Measurements from ENCODE around the gene MAG. TPM values are rescaled to one million over a fixed set of nuclear protein-coding genes. Genes with fewer than 3 reads are reported as not detected.

The MAG gene
- total RNA-seq, 2 experiments from 2014 or later, result not detected

- H3K9me3 Mint-ChIP-seq, result no peaks in the 10 kb centered on the region
- Histone ChIP-seq H3K36me3 (ENCODE audit: insufficient read depth, low read length) (no peaks in the 10 kb centered on the region), H3K9me3 (ENCODE audit: control insufficient read depth in 1 of 2, insufficient read depth in 1 of 2, low read length in 2 of 2) (no peaks in the 10 kb centered on the region), H3K4me3 (ENCODE audit: low read length) (no peak overlapping the region), H3K4me1 (ENCODE audit: insufficient read depth, low read length) (peaks cover 2% of the 10 kb centered on the region), H3K27me3 (ENCODE audit: control insufficient read depth in 1 of 2, insufficient read depth in 2 of 2, low read length in 2 of 2) (peaks cover 0 to 2% of the 10 kb centered on the region in 2 experiments), H3K27ac (ENCODE audit: low read depth in 1 of 2, low read length in 2 of 2) (no peak overlapping the region)
- no peak for TF ChIP-seq CTCF (IDR thresholded peaks at IDR 0.05)
- DNase-seq (no peak), ATAC-seq (ENCODE audit: poor library complexity) (no peak)
- H3K4me1 Mint-ChIP-seq (ENCODE audit: low read depth), result peaks cover 2% of the 10 kb centered on the region
- H3K4me3 Mint-ChIP-seq, result no peak overlapping the region
- ChIA-PET CTCF (no interaction called here), POLR2A (no interaction called here)
- H3K36me3 Mint-ChIP-seq (ENCODE audit: low read depth), result no peaks in the 10 kb centered on the region
- H3K27me3 Mint-ChIP-seq, result peaks cover 7% of the 10 kb centered on the region
- intact Hi-C loops (cut with DNase I, micrococcal nuclease), result no loop called here
- no peak overlapping the region for H3K27ac Mint-ChIP-seq
Observed at GRCh38 chr19:35327642-35328041, 35.7 kb downstream of the MAG start.

GRCh38 chr19:35328851-35329285, 36.9 kb downstream of the MAG start, which contains the start of gene CD22:
Gene CD22, plus strand, starts transcription at chr19:35329187. Its CDS starts 2,854 bp downstream, at chr19:35332041.
- peaks cover 0 to 2% of the 10 kb centered on the region in 2 experiments for H3K27me3 ChIP-seq (ENCODE audit: control insufficient read depth in 1 of 2, insufficient read depth in 2 of 2, low read length in 2 of 2)
- H3K36me3 ChIP-seq (ENCODE audit: insufficient read depth, low read length), result no peaks in the 10 kb centered on the region
- no peak for TF ChIP-seq CTCF (IDR thresholded peaks at IDR 0.05)
- no peak within 1 kb of the TSS for H3K27ac ChIP-seq (ENCODE audit: low read depth in 1 of 2, low read length in 2 of 2)
- Mint-ChIP-seq H3K4me1 (ENCODE audit: low read depth) (peaks cover 8% of the 10 kb centered on the region), H3K27me3 (peaks cover 8% of the 10 kb centered on the region), H3K9me3 (no peaks in the 10 kb centered on the region), H3K27ac (no peak within 1 kb of the TSS), H3K4me3 (no peak within 1 kb of the TSS), H3K36me3 (ENCODE audit: low read depth) (no peaks in the 10 kb centered on the region)
- DNase-seq, result peak in 1 of 14 experiments; percentile 24
- no peak for ATAC-seq (ENCODE audit: poor library complexity)
- POLR2A ChIA-PET, result interaction anchor here (0.5 kb wide), 1 partner anchor 93 kb away, joined by 4 read pairs; no protein-coding TSS in a partner anchor
- H3K9me3 ChIP-seq (ENCODE audit: control insufficient read depth in 1 of 2, insufficient read depth in 1 of 2, low read length in 2 of 2), result no peaks in the 10 kb centered on the region
- H3K4me3 ChIP-seq (ENCODE audit: low read length), result no peak within 1 kb of the TSS
- H3K4me1 ChIP-seq (ENCODE audit: insufficient read depth, low read length), result peaks cover 11% of the 10 kb centered on the region
- intact Hi-C loops (cut with DNase I, micrococcal nuclease), result no loop called here
- CTCF ChIA-PET, result no interaction called here

GRCh38 chr19:35329323-35329722, 37.4 kb downstream of the MAG start:
- Mint-ChIP-seq H3K4me1 (ENCODE audit: low read depth) (peaks cover 8% of the 10 kb centered on the region), H3K27ac (no peak overlapping the region), H3K9me3 (no peaks in the 10 kb centered on the region), H3K4me3 (no peak overlapping the region), H3K36me3 (ENCODE audit: low read depth) (no peaks in the 10 kb centered on the region), H3K27me3 (peaks cover 11% of the 10 kb centered on the region)
- POLR2A ChIA-PET, result interaction anchor here (0.5 kb wide), 1 partner anchor 93 kb away, joined by 4 read pairs; no protein-coding TSS in a partner anchor
- no peak for TF ChIP-seq CTCF (IDR thresholded peaks at IDR 0.05)
- Histone ChIP-seq H3K36me3 (ENCODE audit: insufficient read depth, low read length) (no peaks in the 10 kb centered on the region), H3K4me1 (ENCODE audit: insufficient read depth, low read length) (peaks cover 11% of the 10 kb centered on the region), H3K9me3 (ENCODE audit: control insufficient read depth in 1 of 2, insufficient read depth in 1 of 2, low read length in 2 of 2) (no peaks in the 10 kb centered on the region), H3K27ac (ENCODE audit: low read depth in 1 of 2, low read length in 2 of 2) (no peak overlapping the region), H3K4me3 (ENCODE audit: low read length) (no peak overlapping the region), H3K27me3 (ENCODE audit: control insufficient read depth in 1 of 2, insufficient read depth in 2 of 2, low read length in 2 of 2) (peaks cover 0 to 2% of the 10 kb centered on the region in 2 experiments)
- CTCF ChIA-PET, result no interaction called here
- intact Hi-C loops (cut with DNase I, micrococcal nuclease), result no loop called here
- DNase-seq, result no peak
- no peak for ATAC-seq (ENCODE audit: poor library complexity)

Data from CD4-positive, alpha-beta T cell (primary cell).